IPS DF 4.7 (cell line): ENCODE measurements around the gene CLDN20.
"Not testable (repeated sequence)": the region's sequence is repeated elsewhere in the genome, so short reads cannot be mapped to it uniquely, and the experiment has no call there.

Source experiments
- DNase-seq: peaks from one replicate; pipeline ENCODE4 v3.0.0-alpha.2; 2013; ENCODE audit warnings: low spot score; ENCODE audit errors: extremely low read depth

The CLDN20 gene

DNA sequence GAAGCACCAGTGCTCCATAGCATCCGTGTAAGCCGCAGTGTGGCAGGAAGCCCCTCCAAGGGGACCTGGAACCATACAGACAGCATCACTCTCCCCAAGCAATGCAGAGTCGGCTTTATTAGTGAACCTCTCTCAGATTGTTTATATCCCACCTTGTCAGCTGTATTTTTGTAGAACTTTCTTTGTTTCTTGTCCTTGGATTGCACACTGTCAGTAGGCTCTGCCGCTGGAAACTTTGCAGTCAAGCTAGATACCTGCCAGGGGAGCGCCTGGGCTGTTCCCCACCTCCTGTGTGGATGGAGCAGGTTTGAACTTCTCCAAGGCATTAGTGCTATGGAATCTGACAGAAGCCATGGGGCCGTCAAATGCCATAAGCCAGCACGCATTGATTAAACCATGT is 18.6 kb upstream of the CLDN20 start:
- DNase-seq, result no peak

DNA sequence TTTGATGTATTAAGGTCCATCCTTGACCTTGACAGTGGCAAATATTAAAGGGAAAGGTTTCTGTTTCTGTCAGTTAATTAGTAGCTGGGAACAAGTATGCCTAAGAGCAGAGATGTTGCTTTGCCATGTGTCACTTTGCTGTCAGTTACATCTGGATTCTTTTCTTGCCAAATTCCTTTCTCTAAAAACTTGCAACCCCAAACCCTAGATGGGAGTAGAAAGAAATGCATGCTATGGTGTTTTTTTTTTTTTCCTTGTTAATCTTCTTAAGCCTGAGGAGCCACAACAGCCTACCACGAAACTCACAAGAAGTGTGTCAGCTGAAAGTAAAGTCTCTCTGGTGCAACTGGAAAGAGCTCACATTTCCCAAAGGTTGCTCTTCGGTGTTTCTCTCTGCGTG is 18.0 kb upstream of the CLDN20 start:
- DNase-seq, result no peak

DNA sequence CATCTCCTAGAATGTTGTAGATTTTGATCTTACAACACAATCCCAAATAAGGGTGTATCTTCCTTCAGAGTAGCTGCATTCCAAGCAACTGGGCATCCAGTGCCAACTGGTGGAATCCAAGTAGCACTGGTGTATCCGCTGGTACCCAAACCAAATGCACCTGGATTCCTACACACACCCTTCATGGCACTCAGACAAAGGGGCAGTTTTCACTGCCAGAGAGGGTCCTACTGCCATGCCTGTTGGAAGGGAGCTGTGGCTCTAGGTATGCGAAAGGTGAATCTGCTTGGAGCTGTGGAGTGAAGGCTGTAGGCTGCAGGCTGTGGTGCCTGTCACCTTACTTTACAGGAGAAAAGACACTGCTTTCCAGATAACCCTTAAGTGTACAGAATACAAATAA is 17.0 kb upstream of the CLDN20 start:
- no peak for DNase-seq

DNA sequence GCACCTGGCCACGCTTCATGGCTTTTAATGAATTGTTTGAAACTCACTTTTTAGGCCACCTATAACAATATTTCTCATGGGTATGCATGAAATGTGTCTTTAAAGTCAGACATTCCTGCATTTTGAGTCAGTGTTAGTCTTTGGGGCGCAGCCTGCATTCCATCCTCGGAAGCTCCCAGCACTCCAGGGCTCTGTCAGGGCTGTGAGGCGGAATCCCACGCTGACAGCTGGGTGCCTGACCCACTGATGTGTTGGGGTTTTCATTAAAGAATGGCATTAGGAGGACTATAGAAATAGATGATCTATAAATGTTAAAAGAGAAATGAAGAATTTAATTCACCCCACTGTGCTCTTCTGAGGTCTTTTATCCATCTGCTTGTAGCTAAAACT is 16.2 kb upstream of the CLDN20 start:
- DNase-seq, result no peak

DNA sequence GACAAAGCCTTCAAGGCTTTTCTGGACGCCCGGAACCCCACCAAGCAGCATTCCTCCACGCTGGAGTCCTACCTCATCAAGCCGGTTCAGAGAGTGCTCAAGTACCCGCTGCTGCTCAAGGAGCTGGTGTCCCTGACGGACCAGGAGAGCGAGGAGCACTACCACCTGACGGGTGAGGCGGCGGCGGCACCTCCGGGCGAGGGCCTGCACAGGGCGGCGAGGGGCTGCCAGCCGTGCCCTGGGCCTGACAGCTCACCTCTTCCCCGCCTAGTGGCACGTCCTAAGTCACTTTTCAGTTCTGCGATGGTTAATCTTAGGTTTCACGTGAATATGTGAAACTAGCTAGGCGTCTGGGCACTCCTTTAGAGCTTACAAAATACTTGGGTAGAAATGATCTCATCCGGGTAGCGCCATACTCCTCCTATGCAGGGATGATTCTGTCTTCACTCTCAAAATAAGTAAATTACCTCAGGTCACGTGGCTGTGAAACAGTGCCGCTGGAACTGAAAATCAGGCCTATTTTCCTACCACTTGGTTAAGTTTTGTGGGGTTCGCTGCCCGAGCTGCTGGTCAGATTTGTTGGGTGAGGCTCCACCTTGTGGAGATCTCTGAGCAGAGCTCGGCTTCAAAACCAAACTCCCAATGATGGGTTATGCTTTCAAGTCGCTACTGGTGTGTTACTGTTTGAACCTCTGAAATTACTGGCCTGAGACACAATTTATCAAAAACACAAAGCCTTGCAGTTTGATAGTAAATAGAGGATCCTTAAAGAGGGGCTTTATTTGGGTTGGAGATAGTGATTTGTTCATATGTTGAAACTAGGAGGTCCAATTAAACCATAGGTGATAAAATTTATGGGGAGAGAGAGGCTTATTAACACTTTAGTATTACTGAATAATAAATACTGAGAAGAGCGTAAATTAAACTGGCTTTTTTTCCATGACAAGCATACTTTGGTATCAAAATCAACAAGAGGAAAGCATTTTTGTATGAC is 15.5 kb upstream of the CLDN20 start:
- no peak for DNase-seq

DNA sequence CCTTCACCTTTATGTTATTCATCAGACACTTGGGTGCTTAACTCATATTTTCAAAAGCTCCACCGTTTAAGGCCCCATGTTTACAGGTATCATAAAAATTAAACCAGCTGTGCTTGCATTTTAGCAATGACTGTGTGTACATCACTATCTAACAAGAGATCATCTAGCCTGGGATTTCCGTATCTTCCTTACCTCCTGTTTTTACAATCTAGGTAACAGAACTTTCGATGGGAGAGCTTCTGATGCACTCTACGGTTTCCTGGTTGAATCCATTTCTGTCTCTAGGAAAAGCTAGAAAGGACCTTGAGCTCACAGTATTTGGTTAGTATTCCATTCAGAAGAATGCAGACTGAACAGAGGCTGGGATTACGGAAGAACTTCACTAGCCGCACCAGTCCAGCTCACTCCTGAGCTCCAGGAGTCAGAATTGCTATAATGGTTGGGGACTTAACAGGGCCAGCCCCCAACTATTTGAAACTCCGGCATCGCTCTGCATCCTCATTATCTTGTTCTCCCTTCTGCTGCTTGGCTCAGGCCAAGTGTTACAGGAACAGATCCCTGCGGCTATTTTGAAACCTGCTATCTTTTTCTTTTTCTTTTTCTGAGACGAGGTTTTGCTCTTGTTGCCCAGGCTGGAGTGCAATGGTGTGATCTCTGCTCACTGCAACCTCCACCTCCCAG is 13.0 kb upstream of the CLDN20 start:
- no peak for DNase-seq

DNA sequence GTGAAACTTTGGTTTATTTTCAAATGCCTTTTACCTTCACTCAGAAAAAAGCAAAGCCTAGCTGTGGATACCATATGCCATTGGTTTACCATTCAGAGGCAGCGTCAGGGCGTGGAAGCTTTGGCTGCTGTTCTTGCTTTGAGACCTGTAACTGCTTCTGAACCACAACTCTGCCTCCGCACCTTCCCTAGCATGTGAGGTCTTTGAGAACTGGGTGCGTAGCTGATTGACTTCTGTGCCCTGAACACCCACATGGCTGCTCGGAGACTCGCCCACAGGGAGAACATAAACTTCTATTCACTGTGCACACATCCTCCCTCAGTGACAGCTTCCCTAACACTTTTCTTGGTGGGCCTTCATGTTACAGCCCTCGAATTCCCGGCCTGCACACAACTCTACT is 11.2 kb upstream of the CLDN20 start:
- DNase-seq, result no peak

DNA sequence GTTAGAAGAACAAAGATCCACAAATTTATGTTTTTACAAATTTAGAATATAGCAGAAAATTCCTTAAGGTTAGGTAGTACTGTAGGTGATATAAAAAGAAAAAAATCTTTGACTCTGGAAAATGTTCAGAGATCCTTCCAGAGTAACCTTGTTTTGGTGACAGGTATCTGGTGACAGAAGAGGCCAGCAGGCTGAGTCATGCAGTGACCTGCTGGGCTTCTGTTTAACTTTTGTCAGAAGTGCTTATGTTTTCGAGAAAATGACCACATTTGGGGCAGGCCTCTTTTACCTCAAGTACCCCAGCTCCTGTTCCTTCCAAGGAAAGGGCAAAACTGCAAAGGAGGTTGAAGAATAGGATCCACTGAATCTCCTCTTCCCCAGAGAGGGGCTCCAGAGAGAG is 10.5 kb upstream of the CLDN20 start:
- no peak for DNase-seq

DNA sequence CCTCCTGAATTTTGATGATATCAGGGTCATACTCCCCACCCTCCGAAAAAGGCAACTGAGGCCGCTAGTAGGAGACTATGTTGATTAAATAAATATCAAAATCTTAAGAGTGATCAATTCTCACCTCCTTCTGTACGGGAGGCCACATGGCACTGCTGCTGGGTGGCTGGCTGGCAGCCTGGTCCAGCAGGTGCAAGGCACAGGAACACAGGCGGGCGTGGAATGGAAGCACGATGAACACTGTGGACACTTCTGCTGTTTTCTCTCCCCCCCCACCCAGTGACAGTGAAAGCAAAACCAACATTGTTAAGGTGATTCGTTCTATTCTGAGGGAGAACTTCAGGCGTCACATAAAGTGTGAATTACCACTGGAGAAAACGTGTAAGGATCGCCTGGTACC is 9.7 kb upstream of the CLDN20 start:
- no peak for DNase-seq

DNA sequence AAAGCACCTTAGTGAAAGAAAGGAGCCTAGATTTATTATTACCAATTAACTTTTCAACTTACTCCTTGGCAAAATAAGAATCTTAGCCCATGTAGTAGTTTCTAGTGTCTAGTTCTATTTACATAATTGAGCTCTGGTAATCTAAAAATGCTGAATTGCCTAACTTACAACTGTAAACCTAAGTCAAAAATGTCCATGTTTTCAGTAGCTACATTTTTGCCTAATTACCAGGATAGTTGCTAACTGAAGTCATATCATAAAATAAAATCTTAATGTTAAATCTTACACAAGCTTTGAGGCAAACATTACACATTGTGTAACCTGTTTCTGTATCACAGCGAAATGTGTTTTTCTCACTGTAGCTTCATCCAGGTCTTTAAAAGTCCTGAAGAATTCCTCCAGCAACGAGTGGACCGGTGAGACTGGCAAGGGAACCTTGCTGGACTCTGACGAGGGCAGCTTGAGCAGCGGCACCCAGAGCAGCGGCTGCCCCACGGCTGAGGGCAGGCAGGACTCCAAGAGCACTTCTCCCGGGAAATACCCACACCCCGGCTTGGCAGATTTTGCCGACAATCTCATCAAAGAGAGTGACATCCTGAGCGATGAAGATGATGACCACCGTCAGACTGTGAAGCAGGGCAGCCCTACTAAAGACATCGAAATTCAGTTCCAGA is 7.6 kb upstream of the CLDN20 start:
- DNase-seq, result no peak

DNA sequence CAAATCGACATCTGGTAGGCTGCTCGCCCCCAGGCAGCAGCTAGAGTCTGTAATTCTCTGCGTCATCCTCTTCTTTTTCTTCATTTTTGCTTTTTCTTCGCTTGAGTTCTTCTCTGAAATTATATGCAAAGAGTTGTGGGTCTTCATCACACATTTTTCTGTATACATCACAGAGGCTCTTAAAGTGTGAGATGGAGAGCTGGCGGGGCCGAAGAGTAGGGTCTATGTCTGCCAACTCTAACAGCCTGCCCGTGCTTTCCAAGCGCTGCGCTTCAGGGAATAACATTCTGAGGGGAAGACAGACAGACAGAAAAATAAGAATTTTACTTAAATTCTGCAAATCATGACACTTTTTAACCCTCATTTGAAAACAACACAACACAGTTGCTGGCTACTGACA is 6.0 kb upstream of the CLDN20 start:
- no peak for DNase-seq

DNA sequence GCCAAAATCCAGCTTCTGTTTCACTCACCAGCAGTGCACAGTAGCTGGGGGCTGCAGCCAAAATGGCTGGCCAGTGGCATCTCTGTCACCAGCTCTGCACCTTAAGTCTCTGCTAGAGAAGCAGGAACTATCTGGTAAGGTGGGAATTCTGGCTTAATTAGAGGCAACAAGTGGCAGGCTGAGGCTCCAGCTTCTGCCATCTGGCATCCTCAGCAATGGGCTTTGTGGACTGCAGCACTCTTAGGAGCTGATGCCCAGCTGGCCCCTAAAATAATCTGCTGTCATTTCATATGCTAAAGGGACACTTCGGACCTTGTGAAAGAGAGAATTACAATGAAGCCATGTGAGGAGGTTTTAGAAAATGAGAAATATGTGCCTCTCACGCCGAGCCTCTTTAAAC is 4.6 kb upstream of the CLDN20 start:
- no peak for DNase-seq

DNA sequence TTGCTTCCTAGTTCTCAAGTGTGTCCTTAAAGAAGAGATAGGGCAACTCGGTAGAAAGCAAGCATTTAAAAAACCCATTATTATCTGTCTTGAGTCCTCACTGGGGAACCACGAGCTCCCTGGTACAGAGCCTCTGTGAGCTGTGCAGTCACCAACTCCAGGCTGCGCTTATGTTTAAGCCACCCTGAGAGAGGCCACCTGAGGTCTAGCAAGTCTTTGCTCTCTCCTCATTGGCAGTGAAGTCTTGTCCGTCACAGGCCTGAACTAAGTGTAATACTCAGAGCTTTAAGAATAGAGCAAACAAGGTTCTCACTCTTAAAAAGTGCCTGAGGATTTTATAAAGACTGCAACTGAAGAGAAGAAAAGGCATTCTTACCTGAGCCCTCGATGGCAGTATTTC is 3.9 kb upstream of the CLDN20 start:
- DNase-seq, result no peak

DNA sequence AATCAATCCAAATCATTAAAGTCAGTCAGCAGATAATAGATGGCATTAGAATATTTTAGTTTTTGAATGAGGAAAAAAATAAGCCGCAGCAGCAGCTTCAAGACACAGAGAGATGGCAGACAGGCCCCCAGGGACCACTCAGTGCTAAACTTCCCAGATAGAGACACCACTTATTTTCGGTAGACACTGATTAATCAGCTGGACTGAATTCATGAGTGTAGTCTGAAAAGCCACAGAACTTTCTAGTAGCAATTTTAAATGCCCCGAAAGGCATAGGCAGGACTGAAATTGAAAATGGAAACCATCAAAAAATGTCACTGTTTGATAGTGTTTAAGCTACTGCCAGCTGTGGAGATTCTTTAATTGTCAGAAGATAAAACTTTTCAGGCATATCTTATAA is 3.1 kb upstream of the CLDN20 start:
- DNase-seq, result no peak

DNA sequence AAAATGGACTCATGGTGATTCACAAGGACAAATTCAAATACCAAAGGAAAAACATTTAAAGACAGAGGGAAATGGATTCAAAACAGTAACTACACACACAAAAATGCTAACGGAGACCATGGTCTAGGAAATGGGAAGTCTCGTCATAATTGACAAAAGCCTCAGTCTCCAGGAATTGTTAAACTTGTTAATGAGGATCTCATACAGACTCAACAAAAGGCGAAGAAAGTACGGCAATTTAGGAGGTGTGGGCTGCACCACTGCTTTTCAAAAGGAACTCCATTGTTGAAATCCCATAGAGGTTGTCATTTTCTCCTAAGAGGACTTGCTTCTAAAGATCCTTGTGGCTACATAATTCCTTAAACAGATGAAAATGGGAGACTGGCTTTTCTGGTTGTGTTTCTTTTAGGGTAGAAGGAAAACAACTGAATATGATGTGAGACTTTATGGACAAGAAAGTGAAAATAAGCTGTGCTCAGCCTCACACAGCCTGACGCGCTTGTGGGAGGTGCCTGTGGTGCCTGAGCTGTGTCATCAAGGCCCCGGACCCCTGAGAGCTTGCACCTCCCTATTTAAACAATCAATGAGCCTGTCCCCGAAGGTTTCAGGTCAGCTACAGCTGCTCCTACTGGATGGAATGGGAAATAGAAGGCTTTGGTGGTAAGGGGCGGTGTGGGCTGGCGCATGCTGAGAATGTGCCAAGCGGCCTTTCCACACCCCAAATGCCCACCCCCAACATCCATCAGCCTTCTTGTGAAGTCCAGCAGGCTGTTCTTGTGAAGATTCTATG is 2.5 kb upstream of the CLDN20 start:
- no peak for DNase-seq

DNA sequence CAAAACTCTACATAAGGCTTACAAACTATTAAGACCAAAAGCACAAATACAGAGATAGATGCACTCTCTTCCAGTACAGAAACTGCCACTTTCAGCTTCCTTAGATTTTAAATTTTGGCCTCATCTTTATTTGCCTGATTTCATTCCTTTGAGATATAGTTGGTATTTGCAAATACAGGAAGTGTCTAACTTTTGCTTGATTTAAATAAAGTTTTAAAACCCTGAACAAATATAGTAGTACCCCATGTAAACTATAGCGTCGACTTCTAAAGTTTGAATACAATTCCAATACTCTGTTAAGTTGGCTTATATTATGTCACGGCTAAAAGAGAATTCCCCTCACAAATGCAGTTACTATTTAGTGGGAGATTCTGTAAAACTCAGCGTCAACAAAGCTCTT is 1.2 kb upstream of the CLDN20 start:
- DNase-seq, result no peak

DNA sequence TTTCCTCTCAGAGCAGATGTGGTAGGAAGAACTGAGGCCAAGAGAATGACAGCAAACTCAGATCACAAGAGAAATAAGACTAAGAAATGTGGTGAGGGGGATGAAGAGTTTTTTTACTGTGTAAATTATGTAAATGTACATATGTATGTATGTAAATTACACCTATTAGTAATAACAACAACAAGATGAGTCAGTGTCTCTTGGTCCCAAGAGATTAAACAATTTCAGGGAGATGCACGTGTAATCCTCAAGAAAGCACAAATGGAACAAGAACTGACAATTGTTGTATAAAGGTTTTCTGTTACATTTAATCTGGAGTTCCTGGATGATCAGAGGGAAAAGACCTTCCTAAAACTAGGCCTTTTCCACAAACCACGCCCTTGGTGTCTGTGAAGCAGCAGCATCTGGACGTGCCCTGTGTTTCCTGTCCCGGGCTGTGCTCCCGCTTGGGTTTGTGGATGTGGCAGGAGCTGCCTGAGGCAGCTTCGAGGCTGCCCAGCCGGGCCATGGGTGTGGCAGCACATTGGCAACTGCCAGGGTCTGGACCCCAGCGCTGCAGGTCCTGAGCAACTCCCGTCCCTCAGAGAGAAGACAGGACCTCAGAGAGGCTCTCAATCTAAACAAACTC is 994 bp downstream of the CLDN20 start:
- no peak for DNase-seq

DNA sequence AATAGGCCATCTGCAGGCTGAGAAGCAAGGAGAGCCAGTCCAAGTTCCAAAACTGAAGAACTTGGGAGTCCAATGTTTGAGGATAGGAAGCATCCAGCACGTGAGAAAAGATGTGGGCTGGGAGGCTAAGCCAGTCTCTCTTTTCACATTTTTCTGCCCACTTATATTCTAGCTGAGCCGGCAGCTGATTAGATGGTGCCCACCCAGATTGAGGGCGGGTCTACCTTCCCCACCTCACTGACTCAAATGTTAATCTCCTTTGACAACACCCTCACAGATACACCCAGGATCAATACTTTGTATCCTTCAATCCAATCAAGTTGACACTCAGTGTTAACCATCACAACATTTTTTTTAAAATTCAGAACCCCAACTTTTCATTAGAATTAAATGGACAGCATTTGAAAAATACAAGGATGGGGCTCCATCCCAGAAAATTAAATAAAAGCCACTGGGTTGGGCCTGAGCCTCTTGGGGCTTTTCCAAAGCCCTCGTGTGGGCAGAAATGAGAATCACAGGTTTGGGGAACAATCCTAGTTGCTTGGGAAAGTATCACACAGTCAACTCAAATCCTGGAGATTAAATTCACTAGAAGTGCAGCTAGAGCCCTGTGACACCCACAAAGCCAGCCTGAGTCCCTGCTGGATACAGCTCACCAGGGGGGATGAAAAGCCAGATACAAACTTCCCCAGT is 2.2 kb downstream of the CLDN20 start:
- no peak for DNase-seq

DNA sequence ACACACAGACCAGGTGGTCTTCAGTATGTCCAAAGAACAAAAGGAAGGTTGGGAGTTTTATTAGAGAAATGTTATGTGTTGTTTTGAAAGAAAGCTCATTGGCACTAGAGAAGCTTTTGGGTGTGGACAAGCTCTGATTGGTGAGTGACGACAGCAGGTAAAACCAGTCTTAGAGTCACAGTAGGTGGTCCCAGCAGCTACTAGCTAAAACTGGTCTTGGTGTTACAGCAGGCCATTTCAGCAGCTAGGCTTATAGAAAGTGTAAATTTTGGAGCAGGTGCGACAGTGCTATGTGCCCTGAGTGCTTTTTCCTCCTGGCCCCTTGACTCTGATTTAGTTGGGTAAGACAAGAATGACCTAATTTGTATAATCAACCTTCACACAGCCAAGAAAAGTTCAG is 3.6 kb downstream of the CLDN20 start:
- DNase-seq, result no peak

DNA sequence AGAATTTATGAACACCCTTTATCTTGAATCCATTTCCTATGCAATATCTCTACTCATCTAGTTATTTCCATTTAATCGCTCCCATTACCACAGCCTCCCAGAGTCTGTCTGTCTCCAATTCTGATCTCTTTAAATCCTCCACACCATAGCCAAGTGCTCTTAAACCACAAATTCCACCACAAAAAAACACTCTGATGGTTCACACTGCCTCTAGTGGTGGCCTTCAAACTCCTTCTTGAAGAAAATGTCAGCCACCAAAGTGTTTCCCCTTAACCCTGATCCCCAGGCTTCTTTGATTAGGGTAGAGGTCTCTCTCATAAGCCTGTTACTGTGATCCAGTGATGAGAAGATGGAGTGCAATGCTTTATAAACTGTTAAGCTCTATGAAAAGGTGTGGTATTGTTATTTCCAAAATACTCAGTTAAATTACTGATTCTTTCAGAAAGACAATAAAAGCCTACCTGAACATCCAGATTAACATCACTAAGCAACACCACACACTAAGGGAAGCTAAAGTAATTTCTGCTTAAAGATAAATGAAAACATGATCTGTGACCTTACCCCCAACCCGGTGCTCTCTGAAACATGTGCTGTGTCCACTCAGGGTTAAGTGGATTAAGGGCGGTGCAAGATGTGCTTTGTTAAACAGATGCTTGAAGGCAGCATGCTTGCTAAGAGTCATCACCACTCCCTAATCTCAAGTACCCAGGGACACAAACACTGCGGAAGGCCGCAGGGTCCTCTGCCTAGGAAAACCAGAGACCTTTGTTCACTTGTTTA is 4.5 kb downstream of the CLDN20 start:
- not testable (repeated sequence) for DNase-seq
